Caco-2 (cell line): ENCODE results near the gene SRD5A3. TPM values are rescaled to one million over a fixed set of nuclear protein-coding genes. Genes with fewer than 3 reads are reported as not detected.
A peak's percentile ranks its signal among the peaks of the same experiment; 100 is the strongest.

Source experiments
- BruUV-seq: library from RNA; stranded (reverse); fragments of 400-500 nt; replicated peaks from 2 replicates; lab custom pipeline; 2021; lab: Mats Ljungman, UMichigan
- CTCF ChIA-PET: fragments of 300-600 bp; sonication (Branson Sonifier 250); formaldehyde crosslinking; loops from one replicate; lab custom pipeline; 2022; ENCODE audit warnings: antibody characterized with exemption; lab: Charles Lee
- POLR2A ChIA-PET: fragments of 300-600 bp; sonication (Branson Sonifier 250); formaldehyde crosslinking; loops from one replicate; lab custom pipeline; 2022; ENCODE audit warnings: antibody characterized with exemption; lab: Charles Lee
- DNase-seq, 2 experiments: peaks; one replicate each; pipeline versions ENCODE4 v3.0.0 to v3.0.0-alpha.2; 2020 to 2022
- H3K27me3 ChIP-seq: replicated peaks from 2 replicates; pipeline ENCODE4 v1.6.0; 2011; ENCODE audit warnings: low read length; ENCODE audit not compliant: control insufficient read depth, insufficient read depth
- H3K36me3 ChIP-seq: 2 replicates; pipeline ENCODE4 v1.5.1; 2011; ENCODE audit warnings: low read length; ENCODE audit not compliant: control insufficient read depth, insufficient read depth
- H3K4me1 ChIP-seq: fragments of 250-450 bp; sonication (Bioruptor Pico); 2 replicates; pipeline ENCODE4 v1.5.1; 2020; ENCODE audit warnings: mild to moderate bottlenecking
- H3K4me3 ChIP-seq: 2 replicates; pipeline ENCODE4 v1.5.1; 2011; ENCODE audit warnings: low read depth, mild to moderate bottlenecking, control low read depth, low read length
- H3K9me3 ChIP-seq: fragments of 250-450 bp; sonication (Bioruptor Pico); 2 replicates; pipeline ENCODE4 v1.5.1; 2020; ENCODE audit warnings: mild to moderate bottlenecking, moderate library complexity
- H3K27ac Mint-ChIP-seq: one replicate; pipeline ENCODE4 v1.8.0; 2022; ENCODE audit warnings: mixed read lengths; ENCODE audit not compliant: unreplicated experiment
- H3K27me3 Mint-ChIP-seq: one replicate; pipeline ENCODE4 v1.8.0; 2022; ENCODE audit warnings: mixed read lengths; ENCODE audit not compliant: insufficient read depth, unreplicated experiment
- H3K36me3 Mint-ChIP-seq: one replicate; pipeline ENCODE4 v1.8.0; 2022; ENCODE audit warnings: mild to moderate bottlenecking, mixed read lengths; ENCODE audit not compliant: insufficient read depth, unreplicated experiment
- H3K4me1 Mint-ChIP-seq: one replicate; pipeline ENCODE4 v1.8.0; 2022; ENCODE audit warnings: low read depth, mixed read lengths; ENCODE audit not compliant: unreplicated experiment
- H3K4me3 Mint-ChIP-seq: one replicate; pipeline ENCODE4 v1.8.0; 2022; ENCODE audit warnings: mild to moderate bottlenecking, moderate library complexity, mixed read lengths; ENCODE audit not compliant: unreplicated experiment
- H3K9me3 Mint-ChIP-seq: one replicate; pipeline ENCODE4 v1.8.0; 2022; ENCODE audit warnings: mixed read lengths; ENCODE audit not compliant: unreplicated experiment
- CTCF ChIP-seq, 2 experiments: fragments of 200-600 bp in 1 of 2; IDR thresholded peaks; 1 replicate in 1 of 2; 2 replicates in 1 of 2; pipeline versions ENCODE4 v1.5.1 to v1.8.0; 2011 to 2022; ENCODE audit warnings: antibody characterized with exemption in 1 of 2, control low read depth in 1 of 2, inconsistent platforms in 1 of 2, low read depth in 1 of 2, low read length in 1 of 2, mild to moderate bottlenecking in 1 of 2, moderate library complexity in 1 of 2; ENCODE audit not compliant: insufficient read depth in 1 of 2, severe bottlenecking in 1 of 2, unreplicated experiment in 1 of 2
- intact Hi-C: fragments of 100-400 bp; cut with micrococcal nuclease; formaldehyde crosslinking; loops from one replicate; pipeline ENCODE4 v1.10.0; 2022; ENCODE audit not compliant: unreplicated experiment
- total RNA-seq: library from RNA; stranded (reverse); gene quantifications from 2 replicates; pipeline ENCODE4 v1.2.3, GENCODE V29; 2022

The SRD5A3 gene
- total RNA-seq, 1 experiment from 2014 or later = 22.6 TPM

- Mint-ChIP-seq H3K27me3 (no peaks in the 10 kb centered on the region), H3K36me3 (no peaks in the 10 kb centered on the region), H3K9me3 (no peaks in the 10 kb centered on the region), H3K4me3 (peak overlapping the region; percentile 36), H3K4me1 (peaks cover 18% of the 10 kb centered on the region), H3K27ac (peak overlapping the region; percentile 40)
- Histone ChIP-seq H3K4me1 (peaks cover 25% of the 10 kb centered on the region), H3K36me3 (no peaks in the 10 kb centered on the region), H3K27me3 (no peaks in the 10 kb centered on the region), H3K4me3 (no peak overlapping the region), H3K9me3 (no peaks in the 10 kb centered on the region)
- TF ChIP-seq CTCF (IDR thresholded peaks at IDR 0.05; ENCODE audit: insufficient read depth in 1 of 2, low read depth in 1 of 2, low read length in 1 of 2, severe bottlenecking in 1 of 2, unreplicated experiment in 1 of 2) = no peak
- DNase-seq = peak; percentile 43 to 47
- intact Hi-C loops = loop anchor here (1.0 kb wide), 1 partner anchor 8 kb away; the partner anchor contains the start of gene TMEM165
- no TSS peak for BruUV-seq
- ChIA-PET CTCF (interaction anchor here (1.5 kb wide), 1 partner anchor 8 kb away, joined by 4 read pairs; no protein-coding TSS in a partner anchor), POLR2A (interaction anchor here (0.6 kb wide), 1 partner anchor 1000 kb away, joined by 7 read pairs; no protein-coding TSS in a partner anchor)
These were observed 40.8 kb downstream of the SRD5A3 start for GRCh38 chr4:55386840-55387239.

GRCh38 chr4:55393461-55394320 is 47.6 kb downstream of the SRD5A3 start:
- CTCF ChIA-PET = interaction anchor here (0.5 to 1.2 kb wide), 3 partner anchors 33 to 384 kb away, joined by 4 read pairs; partner anchors contain the start of gene SRD5A3

More at GRCh38 chr4:55393461-55394320, 47.6 kb downstream of the SRD5A3 start:
- Histone ChIP-seq H3K27me3 (no peaks in the 10 kb centered on the region), H3K9me3 (no peaks in the 10 kb centered on the region), H3K4me3 (no peak overlapping the region), H3K4me1 (no peaks in the 10 kb centered on the region), H3K36me3 (no peaks in the 10 kb centered on the region)
- POLR2A ChIA-PET = no interaction called here
- BruUV-seq = no TSS peak
- DNase-seq = no peak
- intact Hi-C loops = loop anchor here (2.0 kb wide), 1 partner anchor 47 kb away; the partner anchor contains the start of gene SRD5A3
- Mint-ChIP-seq H3K27ac (no peak overlapping the region), H3K4me1 (peaks cover 16% of the 10 kb centered on the region), H3K27me3 (no peaks in the 10 kb centered on the region), H3K36me3 (peaks cover 26% of the 10 kb centered on the region), H3K9me3 (no peaks in the 10 kb centered on the region), H3K4me3 (peak overlapping the region; percentile 55)
- TF ChIP-seq CTCF (IDR thresholded peaks at IDR 0.05; ENCODE audit: insufficient read depth in 1 of 2, low read depth in 1 of 2, low read length in 1 of 2, severe bottlenecking in 1 of 2, unreplicated experiment in 1 of 2) = no peak
